OCI-LY7 (cell line): ENCODE measurements around the gene THAP2. TPM values are rescaled to one million over a fixed set of nuclear protein-coding genes. Genes with fewer than 3 reads are reported as not detected.

Experiments used
- BruUV-seq: library from RNA; stranded (reverse); fragments of 400-500 nt; replicated peaks from 2 replicates; lab custom pipeline; 2021; lab: Mats Ljungman, UMichigan
- CTCF ChIA-PET: fragments of 300-600 bp; sonication (Branson Sonifier 250); formaldehyde crosslinking; loops from one replicate; lab custom pipeline; 2022; ENCODE audit warnings: antibody characterized with exemption; ENCODE audit not compliant: unreplicated experiment; lab: Charles Lee
- POLR2A ChIA-PET: fragments of 300-600 bp; sonication (Branson Sonifier 250); formaldehyde crosslinking; loops from one replicate; lab custom pipeline; 2022; ENCODE audit warnings: antibody characterized with exemption; lab: Charles Lee
- DNase-seq: peaks from one replicate; pipeline ENCODE4 v3.0.0-alpha.2; 2015; ENCODE audit warnings: low spot score
- H2AFZ ChIP-seq: fragments of 200-600 bp; sonication (generic), shearing (Covaris generic); 2 replicates; pipeline ENCODE4 v1.6.1; 2014; ENCODE audit warnings: mild to moderate bottlenecking, antibody characterized with exemption, low read length, moderate library complexity
- H3K27ac ChIP-seq: fragments of 200-600 bp; sonication (generic); 2 replicates; pipeline ENCODE4 v1.5.1; 2014; ENCODE audit warnings: mixed run types, low read depth, mild to moderate bottlenecking, moderate library complexity, low read length, inconsistent platforms; ENCODE audit not compliant: poor library complexity, severe bottlenecking
- H3K36me3 ChIP-seq: fragments of 200-600 bp; sonication (generic); 2 replicates; pipeline ENCODE4 v1.6.1; 2014; ENCODE audit warnings: mild to moderate bottlenecking, antibody characterized with exemption, low read length, moderate library complexity, mixed read lengths; ENCODE audit not compliant: insufficient read depth
- H3K4me1 ChIP-seq: fragments of 200-600 bp; sonication (generic); 2 replicates; pipeline ENCODE4 v1.5.1; 2014; ENCODE audit warnings: mild to moderate bottlenecking, low read length; ENCODE audit not compliant: insufficient read depth, poor library complexity, severe bottlenecking
- H3K4me2 ChIP-seq: fragments of 200-600 bp; sonication (generic); 2 replicates; pipeline ENCODE4 v1.6.1; 2014; ENCODE audit warnings: mild to moderate bottlenecking, low read length
- H3K4me3 ChIP-seq: fragments of 200-600 bp; sonication (generic); 2 replicates; pipeline ENCODE4 v1.5.1; 2014; ENCODE audit warnings: mild to moderate bottlenecking, low read depth, low read length; ENCODE audit not compliant: poor library complexity, severe bottlenecking
- H3K79me2 ChIP-seq: fragments of 200-600 bp; sonication (generic); 2 replicates; pipeline ENCODE4 v1.6.1; 2016; ENCODE audit warnings: low read depth, mild to moderate bottlenecking, low read length, moderate library complexity, mixed read lengths; ENCODE audit not compliant: insufficient read depth
- H3K9me2 ChIP-seq: fragments of 200-600 bp; sonication (generic); 2 replicates; pipeline ENCODE4 v1.6.1; 2016; ENCODE audit warnings: mild to moderate bottlenecking, low read length, mixed read lengths; ENCODE audit not compliant: insufficient read depth
- H3K9me3 ChIP-seq: fragments of 200-600 bp; sonication (generic); 2 replicates; pipeline ENCODE4 v1.6.1; 2014; ENCODE audit warnings: mild to moderate bottlenecking, mixed run types, low read length, mixed read lengths
- H4K20me1 ChIP-seq: fragments of 200-600 bp; sonication (generic); 2 replicates; pipeline ENCODE4 v1.6.1; 2014; ENCODE audit warnings: mild to moderate bottlenecking, antibody characterized with exemption, low read length, moderate library complexity, mixed read lengths; ENCODE audit not compliant: insufficient read depth
- EZH2phosphoT487 ChIP-seq: fragments of 200-600 bp; sonication (generic); IDR thresholded peaks from 2 replicates; pipeline ENCODE4 v1.6.1; 2018; ENCODE audit warnings: low read depth, borderline replicate concordance, mild to moderate bottlenecking, mixed run types, antibody characterized with exemption, low read length, moderate library complexity, mixed read lengths
- intact Hi-C: fragments of 100-400 bp; cut with micrococcal nuclease; formaldehyde crosslinking; loops from one replicate; pipeline ENCODE4 v1.10.0; 2022; ENCODE audit not compliant: unreplicated experiment
- total RNA-seq, 2 experiments: library from RNA; depleted of rRNA in 1 of 2; stranded (reverse); fragments of >200 nt in 1 of 2; shearing (Covaris generic) in 1 of 2; gene quantifications; 2 replicates each; pipeline ENCODE4 v1.2.3, GENCODE V29; 2014 to 2022
- TF ChIP-seq, protein P1 (sequence below): fragments of 200-600 bp; sonication (generic); conservative IDR thresholded peaks from 2 replicates; pipeline ENCODE4 v1.5.1; 2014; ENCODE audit warnings: mild to moderate bottlenecking, antibody characterized with exemption, low read length, moderate library complexity, mixed read lengths

The THAP2 gene
- total RNA-seq, 2 experiments from 2014 or later = 8.2 to 9.3 TPM

DNA sequence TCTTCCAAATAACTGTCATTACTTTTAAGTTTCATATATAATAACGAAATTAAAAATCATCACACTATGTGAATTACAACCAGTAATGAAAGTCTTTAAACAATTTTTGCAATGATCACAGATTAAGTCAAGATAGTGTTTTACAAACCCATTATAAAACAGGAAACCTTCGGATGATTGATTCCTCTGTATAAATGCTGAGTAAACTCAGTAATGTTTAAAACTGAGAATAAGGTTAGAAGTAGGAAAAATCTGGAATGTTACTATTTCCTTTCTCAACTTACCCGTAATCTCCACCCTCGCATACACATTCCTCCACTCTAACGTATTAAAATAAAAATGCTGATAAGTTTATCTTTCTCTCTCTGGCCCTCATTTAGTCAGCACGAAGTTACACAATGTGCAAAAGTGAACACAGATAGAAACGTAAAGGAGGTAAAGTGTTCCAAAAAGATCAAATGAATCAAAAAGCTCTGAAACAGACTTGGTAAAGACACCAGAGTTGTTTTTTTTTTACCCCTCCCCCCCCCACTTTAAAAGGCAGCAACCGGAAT, 2.0 kb upstream of the THAP2 start:
- TF ChIP-seq, protein P1, sequence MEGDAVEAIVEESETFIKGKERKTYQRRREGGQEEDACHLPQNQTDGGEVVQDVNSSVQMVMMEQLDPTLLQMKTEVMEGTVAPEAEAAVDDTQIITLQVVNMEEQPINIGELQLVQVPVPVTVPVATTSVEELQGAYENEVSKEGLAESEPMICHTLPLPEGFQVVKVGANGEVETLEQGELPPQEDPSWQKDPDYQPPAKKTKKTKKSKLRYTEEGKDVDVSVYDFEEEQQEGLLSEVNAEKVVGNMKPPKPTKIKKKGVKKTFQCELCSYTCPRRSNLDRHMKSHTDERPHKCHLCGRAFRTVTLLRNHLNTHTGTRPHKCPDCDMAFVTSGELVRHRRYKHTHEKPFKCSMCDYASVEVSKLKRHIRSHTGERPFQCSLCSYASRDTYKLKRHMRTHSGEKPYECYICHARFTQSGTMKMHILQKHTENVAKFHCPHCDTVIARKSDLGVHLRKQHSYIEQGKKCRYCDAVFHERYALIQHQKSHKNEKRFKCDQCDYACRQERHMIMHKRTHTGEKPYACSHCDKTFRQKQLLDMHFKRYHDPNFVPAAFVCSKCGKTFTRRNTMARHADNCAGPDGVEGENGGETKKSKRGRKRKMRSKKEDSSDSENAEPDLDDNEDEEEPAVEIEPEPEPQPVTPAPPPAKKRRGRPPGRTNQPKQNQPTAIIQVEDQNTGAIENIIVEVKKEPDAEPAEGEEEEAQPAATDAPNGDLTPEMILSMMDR = no peak
- no peak for TF ChIP-seq EZH2phosphoT487
- H3K9me3 ChIP-seq = no peaks in the 10 kb centered on the region
- peaks cover 26% of the 10 kb centered on the region for H3K4me1 ChIP-seq
- no peaks in the 10 kb centered on the region for H3K9me2 ChIP-seq
- H3K27ac ChIP-seq = no peak overlapping the region
- H3K4me3 ChIP-seq = peak overlapping the region; percentile 84
- peaks cover 23% of the 10 kb centered on the region for H4K20me1 ChIP-seq
- ChIA-PET POLR2A (interaction anchor here (1.1 to 4.2 kb wide), 7 partner anchors 16 to 94 kb away, joined by 3 to 105 read pairs (median 7); partner anchors contain the start of gene TMEM19), CTCF (no interaction called here)
- DNase-seq = no peak
- H3K79me2 ChIP-seq = peaks cover 79% of the 10 kb centered on the region
- peak overlapping the region; percentile 91 for H3K4me2 ChIP-seq
- intact Hi-C loops = loop anchor here (2.0 to 10.0 kb wide), 2 partner anchors 93 to 183 kb away; partner anchors contain the start of gene RAB21
- no peak overlapping the region for H2AFZ ChIP-seq
- BruUV-seq = TSS peak; percentile 47
- peaks cover 57% of the 10 kb centered on the region for H3K36me3 ChIP-seq

DNA sequence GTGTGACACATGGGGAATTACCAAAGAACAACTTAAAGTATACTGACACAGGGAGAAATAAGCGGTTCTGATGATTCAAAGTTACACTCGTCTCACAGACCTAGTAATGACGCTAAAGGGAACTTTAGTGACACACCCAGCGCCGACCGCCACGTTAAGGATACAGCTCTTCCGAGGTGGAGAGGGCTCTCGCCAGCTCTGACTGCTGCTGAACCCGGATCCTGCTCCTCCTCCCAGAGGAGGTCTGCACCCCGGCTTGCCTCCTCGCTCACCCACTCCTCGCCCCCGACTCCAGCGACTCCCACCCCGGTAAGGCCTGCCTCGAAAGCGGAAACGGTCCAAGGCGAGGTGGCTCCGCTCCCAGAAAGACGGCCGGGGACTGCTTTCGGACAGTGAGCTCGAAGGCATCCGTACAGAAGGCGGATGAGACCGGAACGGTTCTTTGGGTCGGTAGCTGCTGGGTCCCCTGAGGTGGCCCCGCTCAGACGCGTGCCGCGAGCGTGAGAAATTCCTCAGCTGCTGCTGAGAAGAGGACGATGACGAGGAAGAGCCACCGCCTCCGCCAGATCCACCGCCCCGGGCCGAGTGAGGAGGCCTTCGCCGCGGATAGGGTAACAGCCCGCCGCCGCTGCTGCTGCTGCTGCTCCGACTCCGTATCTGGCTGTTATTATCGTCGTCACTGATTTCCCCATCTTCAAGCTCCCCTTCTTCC, 1.1 kb upstream of the THAP2 start:
- H3K4me2 ChIP-seq = peak overlapping the region; percentile 91
- peaks cover 23% of the 10 kb centered on the region for H4K20me1 ChIP-seq
- H3K9me3 ChIP-seq = no peaks in the 10 kb centered on the region
- ChIA-PET POLR2A (interaction anchor here (0.7 to 4.2 kb wide), 17 partner anchors 12 to 100 kb away, joined by 3 to 105 read pairs (median 5); partner anchors contain the start of genes RAB21 and TMEM19), CTCF (interaction anchor here (0.9 to 1.3 kb wide), 2 partner anchors 22 to 95 kb away, joined by 3 to 4 read pairs; no protein-coding TSS in a partner anchor)
- peaks cover 31% of the 10 kb centered on the region for H3K4me1 ChIP-seq
- H3K9me2 ChIP-seq = no peaks in the 10 kb centered on the region
- peaks cover 75% of the 10 kb centered on the region for H3K79me2 ChIP-seq
- intact Hi-C loops = loop anchor here (2.0 to 10.0 kb wide), 2 partner anchors 92 to 182 kb away; partner anchors contain the start of gene RAB21
- peak overlapping the region; percentile 84 for H3K4me3 ChIP-seq
- H3K27ac ChIP-seq = peak overlapping the region; percentile 87
- peak; percentile 64 for DNase-seq
- no peak for TF ChIP-seq EZH2phosphoT487
- TF ChIP-seq, protein P1 = no peak
- peaks cover 54% of the 10 kb centered on the region for H3K36me3 ChIP-seq
- BruUV-seq = no TSS peak
- H2AFZ ChIP-seq = no peak overlapping the region; the same call in 1 of the 2 replicates
